Tongue (tissue), 2 donors: ENCODE measurements around the gene CCSER1. TPM values are rescaled to one million over a fixed set of nuclear protein-coding genes. Genes with fewer than 3 reads are reported as not detected.
A peak's percentile ranks its signal among the peaks of the same experiment; 100 is the strongest.
"Not testable (repeated sequence)": the region's sequence is repeated elsewhere in the genome, so short reads cannot be mapped to it uniquely, and the experiment has no call there.

Experiments
- DNase-seq: peaks from one replicate; pipeline ENCODE4 v3.0.0-alpha.2; 2015
- total RNA-seq: library from RNA; depleted of rRNA; stranded (reverse); fragments of >200 nt; gene quantifications from one replicate; pipeline ENCODE4 v1.2.3, GENCODE V29; 2014

CCSER1 gene
- total RNA-seq, 1 donor from 2014 or later = 19.9 TPM

GRCh38 chr4:90841676-90842075 is 714.5 kb downstream of the CCSER1 start:
- DNase-seq = no peak

- no peak for DNase-seq
These were observed 715.8 kb downstream of the CCSER1 start for GRCh38 chr4:90842960-90843359.

- no peak for DNase-seq
These were observed 717.0 kb downstream of the CCSER1 start for GRCh38 chr4:90844241-90844640.

- no peak for DNase-seq
These were observed 718.6 kb downstream of the CCSER1 start for GRCh38 chr4:90845777-90846176.

DNA sequence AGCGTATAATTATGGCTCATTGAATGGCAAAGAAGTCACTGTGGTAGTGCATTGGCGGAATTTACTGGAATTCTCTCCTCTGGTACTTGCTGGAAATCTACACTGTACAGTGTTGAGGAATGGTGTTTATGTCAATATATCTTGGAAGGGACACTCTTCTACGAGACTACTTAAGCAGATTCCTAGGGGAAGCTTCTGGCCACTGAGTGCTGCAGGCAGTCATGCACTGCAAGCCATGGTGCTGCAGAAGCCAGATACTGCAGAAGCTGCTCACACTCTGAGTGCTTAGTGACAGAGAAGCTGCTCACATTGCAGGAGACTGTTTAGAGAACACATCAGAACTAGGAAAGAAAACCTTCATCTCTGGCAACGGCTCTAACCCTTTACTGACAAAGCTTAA is 725.0 kb downstream of the CCSER1 start:
- DNase-seq = peak; percentile 9

DNA sequence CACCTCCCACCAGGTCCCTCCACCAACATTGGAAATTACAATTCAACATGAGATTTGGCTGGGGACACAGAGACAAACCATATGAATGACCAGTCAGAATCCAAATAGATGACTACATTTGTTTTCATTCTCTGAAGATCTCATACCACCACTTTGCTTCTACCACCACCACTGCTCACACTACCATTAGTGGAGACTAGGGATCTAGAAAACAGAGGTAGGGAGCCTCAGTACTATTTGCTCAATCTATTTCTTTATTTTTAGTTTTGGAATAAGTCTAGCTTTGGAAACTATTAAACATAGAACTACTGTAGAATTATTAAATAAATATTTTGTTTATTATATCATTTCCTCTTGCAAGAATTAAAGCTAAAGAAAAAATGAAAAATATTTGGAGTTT is 727.9 kb downstream of the CCSER1 start:
- no peak for DNase-seq

DNA sequence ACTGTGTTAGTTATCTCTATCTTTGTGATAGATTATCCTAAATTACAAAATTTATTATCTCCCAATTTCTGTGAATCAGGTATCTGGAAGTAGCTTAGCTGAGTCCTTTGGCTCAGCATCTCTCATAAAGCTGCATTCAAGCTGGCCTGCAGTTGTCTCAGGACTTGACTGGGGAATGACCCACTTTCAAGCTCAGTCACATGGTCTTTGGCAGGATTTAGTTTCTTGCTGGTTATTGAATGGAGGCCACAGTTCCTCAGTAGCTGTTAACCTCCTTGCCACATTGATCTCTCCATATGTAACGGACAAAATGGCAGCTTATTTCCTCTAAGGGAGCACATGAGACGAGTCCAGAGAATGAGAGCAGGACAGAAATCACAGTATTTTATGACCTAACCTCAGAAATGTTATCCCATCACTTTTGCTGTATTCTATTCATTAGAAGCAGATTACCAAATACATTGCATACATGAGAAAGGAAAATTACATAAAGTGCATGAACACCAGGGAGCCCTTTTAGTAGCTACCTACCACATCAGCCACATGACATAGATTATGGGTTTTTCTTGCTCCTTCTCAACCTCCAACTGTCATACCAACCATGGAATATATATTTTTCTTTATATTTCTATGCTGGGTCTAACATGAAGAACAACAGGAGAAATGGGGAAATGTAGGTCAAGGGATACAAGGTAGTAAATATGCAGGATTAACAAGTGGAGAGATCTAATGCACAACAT is 730.1 kb downstream of the CCSER1 start:
- no peak for DNase-seq

DNA sequence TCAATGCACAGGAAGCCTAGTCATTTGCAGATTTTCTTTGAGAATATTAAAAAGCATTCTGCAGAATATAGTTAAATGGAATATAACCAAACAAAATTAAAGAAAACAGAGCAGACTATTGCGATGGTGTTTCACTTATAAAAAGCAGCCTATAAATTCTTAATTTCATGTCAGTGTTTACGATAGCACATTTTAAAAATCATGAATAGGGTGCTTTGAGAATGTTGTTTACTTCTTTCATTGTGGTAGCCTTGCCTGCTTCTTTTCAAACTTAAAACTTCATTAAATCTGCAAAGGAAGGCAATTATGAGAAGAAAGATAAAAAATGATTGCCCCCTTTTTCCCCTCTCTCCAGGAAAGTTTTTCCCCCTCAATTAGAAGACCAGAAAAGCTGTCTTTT is 748.6 kb downstream of the CCSER1 start:
- DNase-seq = no peak

GRCh38 chr4:90876296-90876695 is 749.1 kb downstream of the CCSER1 start:
- DNase-seq = no peak

GRCh38 chr4:90883519-90883918 is 756.3 kb downstream of the CCSER1 start:
- DNase-seq = no peak

- DNase-seq = no peak
These were observed 761.4 kb downstream of the CCSER1 start for GRCh38 chr4:90888571-90888970.

GRCh38 chr4:90889171-90889570 is 762.0 kb downstream of the CCSER1 start:
- DNase-seq = no peak

GRCh38 chr4:90903413-90903812 is 776.2 kb downstream of the CCSER1 start:
- not testable (repeated sequence) for DNase-seq

- DNase-seq = no peak
These were observed 776.8 kb downstream of the CCSER1 start for GRCh38 chr4:90904021-90904420.

- no peak for DNase-seq
These were observed 779.0 kb downstream of the CCSER1 start for GRCh38 chr4:90906239-90906638.

DNA sequence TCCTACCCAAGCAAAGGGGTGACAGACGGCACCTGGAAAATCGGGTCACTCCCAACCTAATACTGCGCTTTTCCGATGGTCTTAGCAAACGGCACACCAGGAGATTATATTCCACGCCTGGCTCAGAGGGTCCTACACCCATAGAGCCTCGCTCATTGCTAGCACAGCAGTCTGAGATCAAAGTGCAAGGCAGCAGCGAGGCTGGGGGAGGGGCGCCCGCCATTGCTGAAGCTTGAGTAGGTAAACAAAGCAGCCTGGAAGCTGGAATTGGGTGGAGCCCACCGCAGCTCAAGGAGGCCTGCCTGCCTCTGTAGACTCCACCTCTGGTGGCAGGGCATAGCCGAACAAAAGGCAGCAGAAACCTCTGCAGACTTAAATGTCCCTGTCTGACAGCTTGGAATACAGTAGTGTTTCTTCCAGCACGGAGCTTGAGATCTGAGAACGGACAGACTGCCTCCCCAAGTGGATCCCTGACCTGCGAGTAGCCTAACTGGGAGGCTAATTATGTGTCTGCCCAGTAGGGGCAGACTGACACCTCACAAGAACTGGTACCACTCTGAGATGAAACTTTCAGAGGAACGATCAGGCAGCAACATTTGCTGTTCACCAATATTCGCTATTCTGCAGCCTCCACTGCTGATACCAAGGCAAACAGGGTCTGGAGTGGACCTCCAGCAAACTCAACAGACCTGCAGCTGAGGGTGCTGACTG is 784.7 kb downstream of the CCSER1 start:
- not testable (repeated sequence) for DNase-seq

DNA sequence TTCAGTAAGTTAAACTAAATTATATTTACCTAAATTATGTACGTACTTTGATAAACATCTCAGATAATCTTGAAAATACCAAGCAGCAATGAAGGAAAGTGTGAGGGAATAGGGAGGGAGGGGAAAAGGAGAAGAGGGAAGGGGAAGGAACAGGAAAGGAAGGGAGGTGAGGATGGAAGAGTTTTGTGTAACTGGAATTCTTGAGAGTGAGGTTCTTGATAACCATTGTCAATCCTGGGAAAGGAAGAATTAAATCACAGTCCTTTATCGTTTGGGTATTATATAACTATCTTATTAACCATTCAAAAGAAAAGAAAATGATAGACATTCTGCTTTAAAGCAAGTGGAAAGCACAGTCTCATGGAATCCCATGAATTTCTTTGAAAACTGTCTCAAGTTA is 795.0 kb downstream of the CCSER1 start:
- DNase-seq = no peak

- no peak for DNase-seq
These were observed 799.8 kb downstream of the CCSER1 start for GRCh38 chr4:90926957-90927356.

- DNase-seq = no peak
These were observed 816.1 kb downstream of the CCSER1 start for GRCh38 chr4:90943311-90943710.

DNA sequence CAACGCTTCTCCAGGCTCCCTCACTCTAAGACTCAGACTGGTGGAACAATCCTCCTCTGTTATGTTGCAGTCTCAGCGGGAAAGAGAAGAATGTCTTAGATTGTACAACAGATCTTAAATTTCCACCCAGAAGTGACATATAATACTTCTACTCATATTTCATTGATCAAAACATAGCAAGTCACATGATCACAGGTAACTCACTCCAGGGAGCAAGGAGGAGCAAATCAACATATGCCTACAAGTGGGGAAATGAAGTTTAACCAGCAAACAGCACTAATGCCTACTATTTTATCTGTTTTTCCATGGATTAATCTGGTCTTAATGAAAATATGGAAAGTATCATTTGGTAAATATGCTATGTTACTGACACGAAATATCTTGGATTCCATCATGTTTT is 819.8 kb downstream of the CCSER1 start:
- no peak for DNase-seq

GRCh38 chr4:90950385-90950841 is 823.2 kb downstream of the CCSER1 start:
- DNase-seq = no peak

DNA sequence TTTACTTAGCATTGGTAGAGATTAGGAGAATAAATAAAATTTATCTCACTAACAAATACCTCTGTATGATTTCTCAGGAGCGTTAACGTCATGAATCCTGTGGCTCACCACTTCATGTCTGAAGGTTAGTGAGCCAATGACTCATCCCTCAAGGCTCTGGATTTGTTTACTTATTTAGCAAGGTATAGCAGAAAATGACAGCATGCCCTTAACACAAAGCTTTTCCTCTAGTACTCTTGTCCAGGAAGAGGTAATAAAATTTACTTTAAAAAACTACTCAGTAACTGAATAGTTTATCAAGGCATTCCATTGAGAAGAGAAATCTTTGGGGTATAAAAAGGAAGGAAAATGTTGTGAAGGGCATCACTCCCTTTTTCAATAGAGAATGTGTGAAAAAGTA is 823.8 kb downstream of the CCSER1 start:
- peak; percentile 12 for DNase-seq

DNA sequence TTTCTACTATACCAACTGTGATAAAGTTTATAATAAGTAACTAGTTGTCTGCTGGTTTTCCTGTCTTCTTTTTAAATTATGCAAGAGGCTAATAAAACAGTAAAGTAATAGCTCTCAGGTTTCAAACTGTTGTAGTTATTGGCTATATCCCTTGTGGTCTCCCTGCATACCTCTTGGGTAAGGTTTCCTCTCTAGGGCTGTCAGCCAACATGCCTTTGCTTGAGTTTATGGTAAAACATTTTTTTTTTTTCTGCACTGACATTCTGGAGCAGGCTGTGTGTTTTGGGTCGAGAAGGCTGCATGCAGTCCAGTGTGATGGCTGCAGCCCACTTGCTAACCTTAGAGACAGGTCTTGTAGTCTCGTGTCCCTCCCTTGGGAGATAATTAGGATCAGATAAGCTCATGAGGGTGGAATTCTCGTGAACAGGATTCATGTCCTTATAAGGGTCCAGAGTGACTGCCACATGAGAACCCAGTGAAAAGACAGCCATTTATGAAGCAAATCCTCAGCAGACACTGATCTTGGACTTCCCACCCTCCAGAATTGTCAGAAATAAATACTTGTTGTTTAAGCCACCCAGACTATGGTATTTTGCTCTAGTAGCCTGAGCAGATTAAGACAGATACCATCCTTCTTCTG is 831.2 kb downstream of the CCSER1 start:
- DNase-seq = peak; percentile 6
